Prostate gland (tissue), 2 donors: ENCODE results near the gene CNTRL.

Experiments used
- POLR2A ChIP-seq: fragments of 450-650 bp; IDR thresholded peaks from one replicate; pipeline ENCODE4 v1.6.1; 2016; ENCODE audit warnings: antibody characterized with exemption, mild to moderate bottlenecking
- POLR2AphosphoS5 ChIP-seq: sonication (generic); formaldehyde crosslinking; IDR thresholded peaks from one replicate; pipeline ENCODE4 v1.6.1; 2017; ENCODE audit warnings: antibody characterized with exemption
- TF ChIP-seq, protein P1 (sequence below), 4 experiments: fragments of 200-600 bp in 2 of 4; fragments of 450-650 bp in 2 of 4; sonication (generic) in 2 of 4; IDR thresholded peaks; 1 replicate in 3 of 4; 2 replicates in 1 of 4; pipeline ENCODE4 v1.5.1; 2016 to 2019; ENCODE audit warnings: antibody characterized with exemption in 4 of 4, mild to moderate bottlenecking in 2 of 4, moderate library complexity in 2 of 4

DNA sequence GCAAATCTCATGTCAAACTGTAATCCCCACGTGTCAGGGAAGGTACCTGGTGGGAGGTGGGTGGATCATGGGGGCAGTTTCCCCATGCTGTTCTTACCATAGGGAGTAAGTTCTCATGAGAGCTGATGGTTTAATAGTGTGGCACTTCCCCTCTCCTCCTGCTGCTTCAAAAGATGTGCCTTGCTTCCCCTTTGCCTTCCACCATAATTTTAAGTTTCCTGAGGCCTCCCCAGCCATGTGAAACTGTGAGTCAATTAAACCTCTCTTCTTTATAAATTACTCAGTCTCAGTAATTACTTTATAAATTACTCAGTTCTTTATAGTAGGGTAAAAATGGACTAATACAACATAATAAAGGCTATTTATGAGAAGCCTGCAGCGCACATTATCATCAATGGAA, 7.1 kb upstream of the CNTRL start:
- TF ChIP-seq, protein P1, sequence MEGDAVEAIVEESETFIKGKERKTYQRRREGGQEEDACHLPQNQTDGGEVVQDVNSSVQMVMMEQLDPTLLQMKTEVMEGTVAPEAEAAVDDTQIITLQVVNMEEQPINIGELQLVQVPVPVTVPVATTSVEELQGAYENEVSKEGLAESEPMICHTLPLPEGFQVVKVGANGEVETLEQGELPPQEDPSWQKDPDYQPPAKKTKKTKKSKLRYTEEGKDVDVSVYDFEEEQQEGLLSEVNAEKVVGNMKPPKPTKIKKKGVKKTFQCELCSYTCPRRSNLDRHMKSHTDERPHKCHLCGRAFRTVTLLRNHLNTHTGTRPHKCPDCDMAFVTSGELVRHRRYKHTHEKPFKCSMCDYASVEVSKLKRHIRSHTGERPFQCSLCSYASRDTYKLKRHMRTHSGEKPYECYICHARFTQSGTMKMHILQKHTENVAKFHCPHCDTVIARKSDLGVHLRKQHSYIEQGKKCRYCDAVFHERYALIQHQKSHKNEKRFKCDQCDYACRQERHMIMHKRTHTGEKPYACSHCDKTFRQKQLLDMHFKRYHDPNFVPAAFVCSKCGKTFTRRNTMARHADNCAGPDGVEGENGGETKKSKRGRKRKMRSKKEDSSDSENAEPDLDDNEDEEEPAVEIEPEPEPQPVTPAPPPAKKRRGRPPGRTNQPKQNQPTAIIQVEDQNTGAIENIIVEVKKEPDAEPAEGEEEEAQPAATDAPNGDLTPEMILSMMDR (IDR thresholded peaks at IDR 0.05) = no peak
- TF ChIP-seq POLR2A (no peak), POLR2AphosphoS5 (no peak)
